NCI-H510A treated with DMSO at 0.1 percent for 48 hours (cell line): Measurements from ENCODE around the gene SLC35F1.

Experiments
- DNase-seq: peaks from one replicate; lab custom pipeline; 2025; lab: John Stamatoyannopoulos, UW

SLC35F1 gene

GRCh38 chr6:118280210-118280609, 373.1 kb downstream of the SLC35F1 start:
- DNase-seq: no peak

GRCh38 chr6:118281291-118281690, 374.2 kb downstream of the SLC35F1 start:
- no peak for DNase-seq

DNA sequence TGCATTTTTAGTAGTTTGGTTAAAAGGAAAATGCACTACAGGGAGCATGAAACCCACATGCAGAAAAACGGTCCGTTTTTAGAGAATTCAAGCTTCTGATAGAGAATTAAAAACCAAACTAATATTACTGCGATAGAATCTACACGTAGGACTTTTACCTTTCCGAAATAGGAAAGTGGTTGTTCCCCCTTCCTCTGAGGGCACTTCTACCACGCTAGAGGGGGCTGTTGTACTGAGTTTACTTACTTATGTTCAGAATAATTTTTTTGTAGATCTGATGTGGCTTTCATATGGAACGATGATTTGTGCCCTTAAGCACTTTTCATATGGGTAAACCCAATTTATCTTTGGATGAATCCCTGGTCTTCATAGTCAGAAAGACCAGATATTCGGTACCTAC, 376.7 kb downstream of the SLC35F1 start:
- peak; percentile 62 for DNase-seq

GRCh38 chr6:118284736-118285360, 377.8 kb downstream of the SLC35F1 start:
- DNase-seq: peak; percentile 66

DNA sequence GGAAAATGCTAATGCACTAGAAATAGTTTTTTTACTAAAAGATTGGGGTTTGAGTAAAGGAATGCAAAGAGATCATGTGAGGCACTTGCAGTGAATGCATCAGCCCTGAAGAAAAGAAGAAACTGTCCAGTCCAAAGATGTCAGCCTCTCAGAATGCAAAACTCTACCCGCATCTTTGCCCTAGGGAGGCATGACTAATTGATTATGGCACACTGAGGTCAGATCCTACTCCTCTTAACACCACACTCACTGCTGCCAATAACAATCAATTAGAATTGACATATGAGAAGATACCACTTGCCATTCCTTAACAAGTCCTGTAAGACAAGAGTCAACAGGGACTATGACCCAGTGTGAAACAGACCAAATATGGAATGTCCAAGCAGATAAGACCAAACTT, 378.7 kb downstream of the SLC35F1 start:
- DNase-seq: no peak

DNA sequence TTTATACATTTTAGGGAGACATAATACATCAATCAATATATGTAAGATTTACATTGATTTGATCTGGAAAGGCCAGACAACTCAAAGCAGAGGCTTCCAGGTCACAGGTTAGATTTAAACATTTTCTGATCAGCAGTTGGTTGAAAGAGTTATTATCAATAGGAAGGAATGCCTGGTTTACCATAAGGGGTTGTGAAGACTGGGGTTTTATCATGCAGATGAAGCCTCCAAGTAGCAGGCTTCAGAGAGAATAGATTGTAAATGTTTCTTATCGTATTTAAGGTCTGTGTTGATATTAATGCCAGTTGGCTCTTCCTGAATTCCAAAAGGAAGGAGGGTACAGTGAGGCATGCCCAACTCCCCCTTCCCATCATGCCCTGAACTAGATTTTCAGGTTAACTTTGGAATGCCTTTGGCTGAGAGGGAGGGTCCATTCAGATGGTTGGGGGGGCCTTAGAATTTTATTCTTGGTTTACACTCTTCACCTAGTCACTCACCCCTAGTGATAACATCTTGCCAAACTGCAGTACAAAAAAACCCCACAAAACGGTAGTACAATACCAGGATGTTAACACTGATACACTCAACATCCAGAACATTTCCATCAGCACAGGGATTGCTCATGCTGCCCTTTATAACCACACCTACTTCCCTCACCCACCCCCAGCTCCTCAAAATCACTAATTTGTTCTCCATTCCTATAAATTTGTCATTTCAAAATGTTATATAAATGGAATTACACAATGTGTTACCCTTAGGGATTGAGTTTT, 381.5 kb downstream of the SLC35F1 start:
- DNase-seq: no peak

- DNase-seq: no peak
Measured at GRCh38 chr6:118292558-118292957, 385.5 kb downstream of the SLC35F1 start.

GRCh38 chr6:118294906-118295305, 387.8 kb downstream of the SLC35F1 start:
- no peak for DNase-seq

DNA sequence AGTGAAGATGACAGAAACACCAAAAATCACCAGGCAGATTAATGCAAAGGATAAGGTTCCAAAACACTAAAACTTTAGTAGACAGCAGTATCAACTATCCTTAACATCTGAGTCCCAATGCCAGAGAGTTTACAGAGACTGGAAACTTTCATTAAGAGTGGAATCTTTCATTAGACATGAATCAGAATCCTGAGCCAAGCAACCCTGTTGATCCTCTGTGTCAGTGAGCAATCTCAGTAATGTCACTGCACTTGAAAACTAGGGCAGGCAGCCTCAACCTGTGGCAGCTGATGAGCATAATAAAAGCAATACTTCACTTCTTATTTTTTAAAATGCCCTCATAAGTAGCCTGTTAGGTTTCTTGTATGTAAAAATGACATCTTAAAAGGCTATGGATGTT, 388.3 kb downstream of the SLC35F1 start:
- DNase-seq: no peak

DNA sequence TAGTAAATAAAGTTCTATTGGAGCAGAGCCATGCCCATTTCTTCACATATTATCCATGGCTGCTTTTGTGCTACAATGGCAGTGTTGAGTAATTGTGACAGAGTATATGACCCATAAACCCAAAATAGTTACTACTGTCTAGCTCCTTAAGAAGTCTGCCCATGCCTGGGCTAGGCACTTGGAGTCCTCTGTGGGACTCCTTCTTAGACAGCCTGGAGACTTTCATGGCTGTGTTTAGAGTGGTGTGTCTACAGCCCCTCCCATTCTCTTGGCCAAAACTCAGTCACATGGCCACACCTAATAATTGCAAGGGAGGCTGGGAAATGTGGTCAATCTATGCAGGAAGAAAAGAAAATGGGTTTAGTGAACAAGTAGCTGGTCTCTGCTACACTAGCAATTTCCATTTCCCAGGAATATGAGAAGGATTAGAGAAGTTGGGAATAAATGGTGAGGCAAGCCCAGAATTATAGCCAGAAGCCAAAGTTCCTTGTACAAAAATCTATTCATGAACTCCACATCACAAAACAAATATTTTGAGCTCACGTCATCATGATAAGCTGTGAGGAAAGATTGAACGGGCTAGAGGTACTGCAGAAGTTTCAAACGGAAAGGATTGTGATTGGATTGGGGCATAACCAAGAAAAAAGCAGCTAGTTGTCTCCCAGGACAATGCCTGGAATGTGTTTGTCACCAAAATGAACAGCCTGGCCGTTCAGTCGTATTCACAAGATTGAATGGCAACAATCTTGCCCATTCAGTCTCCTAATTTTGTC, 389.3 kb downstream of the SLC35F1 start:
- no peak for DNase-seq

- DNase-seq: no peak
Measured at GRCh38 chr6:118297821-118298220, 390.8 kb downstream of the SLC35F1 start.

GRCh38 chr6:118298476-118299427, 391.7 kb downstream of the SLC35F1 start:
- no peak for DNase-seq

- DNase-seq: no peak
Measured at GRCh38 chr6:118299457-118299856, 392.4 kb downstream of the SLC35F1 start.

GRCh38 chr6:118304321-118304720, 397.3 kb downstream of the SLC35F1 start:
- DNase-seq: no peak

- no peak for DNase-seq
Measured at GRCh38 chr6:118305081-118305480, 398.0 kb downstream of the SLC35F1 start.

GRCh38 chr6:118306392-118307238, 399.6 kb downstream of the SLC35F1 start:
- no peak for DNase-seq

- DNase-seq: no peak
Measured at GRCh38 chr6:118307581-118307980, 400.5 kb downstream of the SLC35F1 start.

DNA sequence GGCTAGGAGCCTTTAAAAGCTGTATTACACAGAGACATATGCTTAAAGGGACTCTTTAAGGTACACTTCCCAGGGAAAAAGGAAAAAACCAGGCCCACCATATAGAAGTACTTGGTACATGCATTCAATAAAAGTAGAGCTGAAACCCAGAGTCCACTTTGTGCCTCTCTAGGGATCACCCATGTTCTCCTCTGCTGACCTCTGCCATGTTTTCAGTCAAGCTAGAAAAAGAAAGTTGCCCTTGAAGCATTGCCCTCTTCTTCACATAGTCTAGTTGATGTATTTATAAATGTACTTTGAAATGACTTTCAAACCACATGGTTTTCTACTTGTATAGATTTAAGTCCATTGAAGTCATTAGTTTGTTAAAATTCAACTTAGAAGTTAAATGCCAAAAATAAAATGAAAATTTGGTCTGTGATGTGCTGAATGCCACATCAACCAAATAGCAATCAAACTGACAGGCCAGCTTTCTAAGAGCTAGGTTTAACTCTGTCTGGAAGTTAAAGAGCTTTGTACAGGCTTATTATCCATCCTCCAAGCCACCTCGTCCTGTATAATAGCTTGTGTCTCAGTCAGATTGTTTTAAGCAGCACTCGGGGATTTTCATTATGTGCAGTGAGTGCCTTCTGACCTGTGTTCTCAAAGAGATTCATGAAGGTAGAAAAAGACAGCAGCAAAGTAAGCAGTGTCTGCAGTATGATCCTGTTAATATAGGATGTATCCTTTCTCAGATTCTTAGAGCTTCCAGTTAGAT, 402.5 kb downstream of the SLC35F1 start:
- no peak for DNase-seq

DNA sequence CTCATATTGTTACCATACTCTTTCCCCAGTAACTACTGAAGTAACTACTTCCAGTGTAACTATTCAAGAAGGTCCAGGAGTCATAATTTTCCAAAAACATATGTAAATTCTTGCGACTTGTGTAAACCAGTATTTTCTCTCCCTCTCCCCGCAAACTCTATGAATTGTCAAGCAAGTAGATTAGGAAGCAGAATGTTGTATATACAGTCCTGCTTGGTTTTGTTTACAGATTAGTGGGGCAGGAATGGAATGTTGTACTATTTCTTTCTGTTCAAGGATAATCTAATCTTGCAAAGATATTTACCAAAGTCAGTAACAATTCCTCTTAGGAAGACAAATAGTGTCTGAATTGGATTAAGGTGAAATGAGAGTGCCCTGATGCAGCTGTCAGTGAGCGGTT, 406.1 kb downstream of the SLC35F1 start:
- DNase-seq: no peak

DNA sequence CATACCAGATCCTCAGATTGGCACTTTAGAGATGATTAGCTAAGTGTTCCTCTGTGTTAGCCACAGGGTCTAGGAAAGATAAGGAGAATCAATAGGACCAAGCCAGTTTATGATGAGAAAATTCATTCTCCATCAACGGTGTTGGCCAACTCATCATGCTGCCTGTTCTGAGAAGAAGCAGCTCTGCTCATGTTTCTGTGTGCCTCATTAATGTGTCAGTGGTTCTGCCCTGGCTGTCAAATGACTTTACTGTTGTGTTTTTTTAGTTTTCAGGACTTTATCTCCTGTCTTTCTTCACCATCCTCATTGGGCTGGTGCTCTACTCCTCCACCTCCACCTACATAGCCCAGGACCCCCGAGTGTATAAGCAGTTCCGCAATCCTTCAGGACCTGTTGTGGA, 406.7 kb downstream of the SLC35F1 start:
- no peak for DNase-seq
